GM23338 (cell line): Measurements from ENCODE around the gene TNS1. TPM values are rescaled to one million over a fixed set of nuclear protein-coding genes. Genes with fewer than 3 reads are reported as not detected.

Source experiments
- ATAC-seq: fragments of 200-7000 bp; cut with Tn5 transposase; 3 replicates; pipeline ENCODE4 v1.9.1; 2020
- DNase-seq: peaks from one replicate; pipeline ENCODE4 v3.0.0-alpha.2; 2015; ENCODE audit warnings: low spot score
- H2AFZ ChIP-seq: fragments of 200-600 bp; sonication (generic); 2 replicates; pipeline ENCODE4 v1.8.0; 2016; ENCODE audit warnings: antibody characterized with exemption, mild to moderate bottlenecking, moderate library complexity
- H3F3A ChIP-seq: fragments of 200-600 bp; sonication (generic); replicated peaks from 2 replicates; pipeline ENCODE4 v1.8.0; 2017; ENCODE audit warnings: antibody characterized with exemption, mixed run types, low read depth
- H3K27ac ChIP-seq: fragments of 200-600 bp; sonication (generic); 2 replicates; pipeline ENCODE4 v1.6.1; 2016; ENCODE audit warnings: low read depth
- H3K27me3 ChIP-seq: fragments of 200-600 bp; sonication (generic); 2 replicates; pipeline ENCODE4 v1.8.0; 2016; ENCODE audit warnings: mild to moderate bottlenecking, mixed run types, moderate library complexity; ENCODE audit not compliant: insufficient read depth
- H3K36me3 ChIP-seq: fragments of 200-600 bp; sonication (generic); 2 replicates; pipeline ENCODE4 v1.8.0; 2016; ENCODE audit warnings: mild to moderate bottlenecking; ENCODE audit not compliant: insufficient read depth
- H3K4me1 ChIP-seq: fragments of 200-600 bp; sonication (generic); 2 replicates; pipeline ENCODE4 v1.8.0; 2016; ENCODE audit warnings: mild to moderate bottlenecking, moderate library complexity; ENCODE audit not compliant: insufficient read depth
- H3K4me2 ChIP-seq: fragments of 200-600 bp; sonication (generic); 2 replicates; pipeline ENCODE4 v1.7.1; 2017; ENCODE audit warnings: mixed run types
- H3K4me3 ChIP-seq: fragments of 200-600 bp; sonication (generic); 2 replicates; pipeline ENCODE4 v1.6.1; 2016; ENCODE audit warnings: mixed run types
- H3K79me2 ChIP-seq: fragments of 200-600 bp; sonication (generic); replicated peaks from 2 replicates; pipeline ENCODE4 v1.8.0; 2017; ENCODE audit warnings: mild to moderate bottlenecking; ENCODE audit not compliant: insufficient read depth
- H3K9me2 ChIP-seq: fragments of 200-600 bp; sonication (generic); 2 replicates; pipeline ENCODE4 v1.8.0; 2017; ENCODE audit not compliant: insufficient read depth
- H4K20me1 ChIP-seq: fragments of 200-600 bp; sonication (generic); replicated peaks from 2 replicates; pipeline ENCODE4 v1.8.0; 2017; ENCODE audit warnings: mild to moderate bottlenecking; ENCODE audit not compliant: insufficient read depth
- H3K27ac Mint-ChIP-seq: 2 replicates; pipeline ENCODE4 v1.8.0; 2020; ENCODE audit warnings: inconsistent platforms, mild to moderate bottlenecking, moderate library complexity, mixed read lengths
- H3K27me3 Mint-ChIP-seq: 3 replicates; pipeline ENCODE4 v1.8.0; 2022; ENCODE audit warnings: low read depth, mild to moderate bottlenecking, moderate library complexity, mixed read lengths, inconsistent platforms; ENCODE audit not compliant: insufficient read depth, poor library complexity
- H3K36me3 Mint-ChIP-seq: 3 replicates; pipeline ENCODE4 v1.8.0; 2021; ENCODE audit warnings: low read depth, mild to moderate bottlenecking, inconsistent platforms, moderate library complexity, mixed read lengths
- H3K4me1 Mint-ChIP-seq: 3 replicates; pipeline ENCODE4 v1.8.0; 2020; ENCODE audit warnings: mild to moderate bottlenecking, inconsistent platforms, mixed read lengths
- H3K4me3 Mint-ChIP-seq: 3 replicates; pipeline ENCODE4 v1.8.0; 2021; ENCODE audit warnings: moderate library complexity, mild to moderate bottlenecking, inconsistent platforms, mixed read lengths
- H3K9me3 Mint-ChIP-seq: 3 replicates; pipeline ENCODE4 v1.8.0; 2020; ENCODE audit warnings: moderate library complexity, mild to moderate bottlenecking, inconsistent platforms, mixed read lengths
- CREB1 ChIP-seq: fragments of 250-450 bp; sonication (Bioruptor Pico); IDR thresholded peaks from 2 replicates; pipeline ENCODE4 v1.5.0; 2020; ENCODE audit warnings: low read depth, mild to moderate bottlenecking, moderate library complexity
- EZH2 ChIP-seq: fragments of 200-600 bp; sonication (generic); IDR thresholded peaks from one replicate; pipeline ENCODE4 v1.8.0; 2017; ENCODE audit warnings: antibody characterized with exemption, mild to moderate bottlenecking, low read depth; ENCODE audit not compliant: unreplicated experiment
- EZH2phosphoT487 ChIP-seq: fragments of 200-600 bp; sonication (generic); IDR thresholded peaks from one replicate; pipeline ENCODE4 v1.8.1; 2018; ENCODE audit warnings: antibody characterized with exemption; ENCODE audit not compliant: unreplicated experiment
- JUNB ChIP-seq: IDR thresholded peaks from one replicate; pipeline ENCODE4 v1.6.1; 2016; ENCODE audit warnings: antibody characterized with exemption; ENCODE audit not compliant: unreplicated experiment
- POLR2AphosphoS5 ChIP-seq: IDR thresholded peaks from 2 replicates; pipeline ENCODE4 v1.6.1; 2016; ENCODE audit warnings: antibody characterized with exemption, low read depth
- REST ChIP-seq: IDR thresholded peaks from one replicate; pipeline ENCODE4 v1.6.1; 2018; ENCODE audit warnings: antibody characterized with exemption; ENCODE audit not compliant: unreplicated experiment
- STAT1 ChIP-seq: IDR thresholded peaks from one replicate; pipeline ENCODE4 v1.6.1; 2016; ENCODE audit warnings: antibody characterized with exemption; ENCODE audit not compliant: unreplicated experiment
- ZNF114 ChIP-seq: fragments of 250-450 bp; sonication (Bioruptor Pico); IDR thresholded peaks from 2 replicates; pipeline ENCODE4 v1.5.0; 2020; ENCODE audit warnings: mild to moderate bottlenecking, moderate library complexity
- ZNF331 ChIP-seq: fragments of 250-450 bp; sonication (Bioruptor Pico); IDR thresholded peaks from 2 replicates; pipeline ENCODE4 v1.5.0; 2020; ENCODE audit warnings: low read depth, mild to moderate bottlenecking, moderate library complexity
- polyA plus RNA-seq: library from polyadenylated mRNA; unstranded; fragments of >200 nt; fragmentation: Nextera tagmentation; extraction: Ambion mirVana; gene quantifications from 2 replicates; pipeline ENCODE4 v1.2.1, GENCODE V29; 2016
- total RNA-seq: library from RNA; depleted of rRNA; stranded (reverse); fragments of >200 nt; shearing (Covaris generic); gene quantifications from 2 replicates; pipeline ENCODE4 v1.2.3, GENCODE V29; 2014
- TF ChIP-seq, protein P1 (sequence below), 2 experiments: fragments of 200-600 bp in 1 of 2; sonication (generic) in 1 of 2; conservative IDR thresholded peaks; 2 replicates each; pipeline versions ENCODE4 v1.5.1 to v1.6.1; 2016 to 2017; ENCODE audit warnings: antibody characterized with exemption in 2 of 2, low read depth in 2 of 2, mild to moderate bottlenecking in 2 of 2, moderate library complexity in 1 of 2
- TF ChIP-seq, protein P2 (sequence below): IDR thresholded peaks from 2 replicates; pipeline ENCODE4 v1.6.1; 2016; ENCODE audit warnings: antibody characterized with exemption

The TNS1 gene
- total and polyA plus RNA-seq, 2 experiments from 2014 or later: 2.0 to 7.4 TPM

- peaks cover 13% of the 10 kb centered on the region for H3K27me3 ChIP-seq
- no peaks in the 10 kb centered on the region for H3K36me3 ChIP-seq
- Mint-ChIP-seq H3K27me3 (no peaks in the 10 kb centered on the region), H3K9me3 (no peaks in the 10 kb centered on the region), H3K4me3 (no peak overlapping the region), H3K36me3 (no peaks in the 10 kb centered on the region), H3K27ac (no peak overlapping the region), H3K4me1 (peaks cover 2% of the 10 kb centered on the region; the same call in 1 of the 3 replicates)
- ATAC-seq: no peak
- no peak overlapping the region for H3K4me3 ChIP-seq
- H2AFZ ChIP-seq: no peak overlapping the region
- DNase-seq: no peak
- no peak overlapping the region for H3K27ac ChIP-seq
- H3K9me2 ChIP-seq: 0 out of 2 replicates have a peak, but pooled peaks cover 2% of the 10 kb centered on the region
- no peak overlapping the region for H3K4me2 ChIP-seq
- peaks cover 7% of the 10 kb centered on the region for H3K4me1 ChIP-seq
- no peaks in the 10 kb centered on the region for H3F3A ChIP-seq
- no peak for TF ChIP-seq STAT1
- TF ChIP-seq JUNB: no peak
- no peak for TF ChIP-seq ZNF114 (CRISPR knock-in tag)
- TF ChIP-seq EZH2: no peak
- no peak for TF ChIP-seq ZNF331 (CRISPR knock-in tag)
- TF ChIP-seq, protein P1, sequence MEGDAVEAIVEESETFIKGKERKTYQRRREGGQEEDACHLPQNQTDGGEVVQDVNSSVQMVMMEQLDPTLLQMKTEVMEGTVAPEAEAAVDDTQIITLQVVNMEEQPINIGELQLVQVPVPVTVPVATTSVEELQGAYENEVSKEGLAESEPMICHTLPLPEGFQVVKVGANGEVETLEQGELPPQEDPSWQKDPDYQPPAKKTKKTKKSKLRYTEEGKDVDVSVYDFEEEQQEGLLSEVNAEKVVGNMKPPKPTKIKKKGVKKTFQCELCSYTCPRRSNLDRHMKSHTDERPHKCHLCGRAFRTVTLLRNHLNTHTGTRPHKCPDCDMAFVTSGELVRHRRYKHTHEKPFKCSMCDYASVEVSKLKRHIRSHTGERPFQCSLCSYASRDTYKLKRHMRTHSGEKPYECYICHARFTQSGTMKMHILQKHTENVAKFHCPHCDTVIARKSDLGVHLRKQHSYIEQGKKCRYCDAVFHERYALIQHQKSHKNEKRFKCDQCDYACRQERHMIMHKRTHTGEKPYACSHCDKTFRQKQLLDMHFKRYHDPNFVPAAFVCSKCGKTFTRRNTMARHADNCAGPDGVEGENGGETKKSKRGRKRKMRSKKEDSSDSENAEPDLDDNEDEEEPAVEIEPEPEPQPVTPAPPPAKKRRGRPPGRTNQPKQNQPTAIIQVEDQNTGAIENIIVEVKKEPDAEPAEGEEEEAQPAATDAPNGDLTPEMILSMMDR (conservative IDR thresholded peaks at IDR 0.05; ENCODE audit: low read depth in 2 of 2): no peak
- no peak for TF ChIP-seq REST
- no peak for TF ChIP-seq EZH2phosphoT487
- TF ChIP-seq, protein P2, sequence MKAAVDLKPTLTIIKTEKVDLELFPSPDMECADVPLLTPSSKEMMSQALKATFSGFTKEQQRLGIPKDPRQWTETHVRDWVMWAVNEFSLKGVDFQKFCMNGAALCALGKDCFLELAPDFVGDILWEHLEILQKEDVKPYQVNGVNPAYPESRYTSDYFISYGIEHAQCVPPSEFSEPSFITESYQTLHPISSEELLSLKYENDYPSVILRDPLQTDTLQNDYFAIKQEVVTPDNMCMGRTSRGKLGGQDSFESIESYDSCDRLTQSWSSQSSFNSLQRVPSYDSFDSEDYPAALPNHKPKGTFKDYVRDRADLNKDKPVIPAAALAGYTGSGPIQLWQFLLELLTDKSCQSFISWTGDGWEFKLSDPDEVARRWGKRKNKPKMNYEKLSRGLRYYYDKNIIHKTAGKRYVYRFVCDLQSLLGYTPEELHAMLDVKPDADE: no peak
- no peak for TF ChIP-seq POLR2AphosphoS5
- TF ChIP-seq CREB1 (CRISPR knock-in tag): no peak
- H4K20me1 ChIP-seq: no peaks in the 10 kb centered on the region
- H3K79me2 ChIP-seq: no peaks in the 10 kb centered on the region
Measured at GRCh38 chr2:217973008-217973787, 29.6 kb downstream of the TNS1 start.
